Psoas muscle (tissue), 8 donors: ENCODE measurements around the gene KSR1. TPM values are rescaled to one million over a fixed set of nuclear protein-coding genes. Genes with fewer than 3 reads are reported as not detected.
A peak's percentile ranks its signal among the peaks of the same experiment; 100 is the strongest.
"Not testable (repeated sequence)": the region's sequence is repeated elsewhere in the genome, so short reads cannot be mapped to it uniquely, and the experiment has no call there.

Source experiments
- ATAC-seq, 4 donors: fragments of 200-7000 bp; cut with Tn5 transposase; one replicate each; pipeline ENCODE4 v1.9.1; 2020; ENCODE audit warnings: moderate library complexity in 3 of 4, mild to moderate bottlenecking in 2 of 4
- DNase-seq, 2 donors: peaks; one replicate each; pipeline ENCODE4 v3.0.0-alpha.2; 2020
- H3K27ac ChIP-seq: fragments of 200-600 bp; one replicate; pipeline ENCODE4 v1.8.0; 2022
- H3K27me3 ChIP-seq, 3 donors: fragments of 200-600 bp in 1 of 3; one replicate each; pipeline versions ENCODE4 v1.6.1 to v1.8.0; 2013 to 2022; ENCODE audit warnings: low read length in 2 of 3, mild to moderate bottlenecking in 2 of 3, moderate library complexity in 1 of 3; ENCODE audit not compliant: insufficient read depth in 3 of 3
- H3K36me3 ChIP-seq, 2 donors: fragments of 200-600 bp in 1 of 2; one replicate each; pipeline versions ENCODE4 v1.6.1 to v1.8.0; 2013 to 2022; ENCODE audit warnings: low read depth in 1 of 2, mild to moderate bottlenecking in 1 of 2, moderate library complexity in 1 of 2; ENCODE audit not compliant: insufficient read depth in 1 of 2
- H3K4me1 ChIP-seq: fragments of 200-600 bp; one replicate; pipeline ENCODE4 v1.8.0; 2022
- H3K4me3 ChIP-seq: fragments of 200-600 bp; one replicate; pipeline ENCODE4 v1.8.0; 2022; ENCODE audit warnings: mild to moderate bottlenecking
- H3K9me3 ChIP-seq: fragments of 200-600 bp; one replicate; pipeline ENCODE4 v1.8.0; 2022
- CTCF ChIP-seq: fragments of 200-600 bp; IDR thresholded peaks from one replicate; pipeline ENCODE4 v1.8.0; 2022; ENCODE audit warnings: antibody characterized with exemption
- WGBS, 3 donors: extraction: QIAGEN DNeasy Blood & Tissue Kit; methylation state at CpG; one replicate each; pipeline versions ENCODE4 v1.1.6 to v1.1.7; 2013; 5-methylcytosine and 5-hydroxymethylcytosine counted together
- intact Hi-C, 2 donors: fragments of 100-400 bp; cut with DNase I; formaldehyde crosslinking; loops; one replicate each; pipeline versions ENCODE4 v1.11.0 to v1.14.2; 2022
- polyA plus RNA-seq, 3 donors: library from polyadenylated mRNA; stranded (reverse); fragments of 200-250 nt; gene quantifications; one replicate each; pipeline ENCODE4 v1.2.3, GENCODE V29; 2013
- total RNA-seq, 4 donors: library from RNA; stranded (reverse); fragmentation: NEBNext Ultra II Directional in 2 of 4; extraction: Animal tissue kit (Norgen Biotek cat#: 25700) in 2 of 4; gene quantifications; one replicate each; pipeline versions ENCODE4 v1.2.1 to v1.2.4, GENCODE V29; 2021 to 2023
- donor health status: healthy with polysubstance abuse.
- donor health status: DM: no; HTN: no; CAD: no; lungs with moderate emphysema.
- donor health status: Bipolar disorder and iron deficiency.
- donor health status: healthy.
- donor health status: DM: yes; HTN: yes; CAD: no.
- donor health status: DM: no; HTN: no; CAD: no.
- donor health status: DM: no; HTN: no; CAD: no.
- donor health status: DM: yes; HTN: yes; CAD: no.

The KSR1 gene
- total and polyA plus RNA-seq, 7 donors: 7.8 to 93.0 (median 46.5) TPM

- peak; percentile 92 for TF ChIP-seq CTCF
- DNase-seq (peak; percentile 69 to 81), ATAC-seq (peak; percentile 42 to 67 (median 63))
- WGBS, 3 donors: 45 to 51% (median 46%) methylated on average over 34 of the region's 34 CpGs
- H3K4me1 ChIP-seq: no peaks in the 10 kb centered on the region
- H3K36me3 ChIP-seq: no peaks in the 10 kb centered on the region
- intact Hi-C loops: loop anchor here (2.0 to 10.0 kb wide), 5 partner anchors 102 to 420 kb away; no protein-coding TSS in a partner anchor
- H3K27me3 ChIP-seq: no peaks in the 10 kb centered on the region
- no peak overlapping the region for H3K27ac ChIP-seq
- H3K9me3 ChIP-seq: no peaks in the 10 kb centered on the region
- H3K4me3 ChIP-seq: no peak overlapping the region
These were observed 198.6 kb downstream of the KSR1 start for GRCh38 chr17:27654654-27655524.

- 84 to 86% (median 86%) methylated on average over 16 of the region's 16 CpGs for WGBS, 3 donors
- intact Hi-C loops: loop anchor here (2.0 to 10.0 kb wide), 4 partner anchors 101 to 421 kb away; no protein-coding TSS in a partner anchor
- H3K27me3 ChIP-seq, DNase-seq, ATAC-seq, H3K4me1 ChIP-seq, H3K27ac ChIP-seq, H3K36me3 ChIP-seq, H3K9me3 ChIP-seq, H3K4me3 ChIP-seq: not testable (repeated sequence)
These were observed 199.4 kb downstream of the KSR1 start for GRCh38 chr17:27655525-27656111.

DNA sequence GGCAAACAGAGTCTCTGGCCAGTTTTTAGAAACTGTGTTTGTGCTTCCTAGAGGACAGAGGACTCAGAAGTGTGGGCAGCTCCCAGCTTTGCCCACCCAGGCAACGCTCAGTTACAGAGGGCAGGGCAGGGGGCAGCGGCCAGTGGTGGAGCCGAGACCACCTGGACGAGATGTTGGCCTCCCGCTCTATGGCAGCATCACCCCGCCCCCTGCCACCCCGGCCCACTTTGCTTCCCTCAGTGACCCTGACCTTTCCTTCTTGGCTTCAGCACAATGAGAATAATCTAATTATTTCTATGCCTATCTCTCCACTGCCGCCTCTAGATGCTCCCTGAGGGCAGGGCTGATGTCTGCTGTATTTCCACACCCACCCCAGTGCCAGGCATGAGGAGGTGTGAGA lies 200.4 kb downstream of the KSR1 start:
- not testable (repeated sequence) for H3K9me3 ChIP-seq, ATAC-seq, H3K36me3 ChIP-seq, H3K4me1 ChIP-seq, H3K27ac ChIP-seq, H3K27me3 ChIP-seq, H3K4me3 ChIP-seq, DNase-seq
- intact Hi-C loops: loop anchor here (5.0 to 10.0 kb wide), 3 partner anchors 106 to 422 kb away; no protein-coding TSS in a partner anchor
- 85 to 86% (median 86%) methylated on average over 8 of the region's 8 CpGs for WGBS, 3 donors

GRCh38 chr17:27657620-27658019 lies 201.4 kb downstream of the KSR1 start:
- intact Hi-C loops: loop anchor here (5.0 to 10.0 kb wide), 3 partner anchors 105 to 423 kb away; no protein-coding TSS in a partner anchor
- no peak for TF ChIP-seq CTCF
- Histone ChIP-seq H3K36me3 (no peaks in the 10 kb centered on the region), H3K27ac (no peak overlapping the region), H3K9me3 (no peaks in the 10 kb centered on the region), H3K4me1 (no peaks in the 10 kb centered on the region), H3K27me3 (no peaks in the 10 kb centered on the region), H3K4me3 (no peak overlapping the region)
- 51 to 53% (median 53%) methylated on average over 5 of the region's 5 CpGs for WGBS, 3 donors
- DNase-seq: no peak
- ATAC-seq: no peak

GRCh38 chr17:27659683-27660082 lies 203.4 kb downstream of the KSR1 start:
- H3K27me3 ChIP-seq: no peaks in the 10 kb centered on the region
- no peak for ATAC-seq
- intact Hi-C loops: loop anchor here (5.0 to 10.0 kb wide), 3 partner anchors 103 to 425 kb away; no protein-coding TSS in a partner anchor

More at GRCh38 chr17:27659683-27660082, 203.4 kb downstream of the KSR1 start:
- DNase-seq: no peak
- 73 to 80% (median 77%) methylated on average over 6 of the region's 6 CpGs for WGBS, 3 donors
- no peak for TF ChIP-seq CTCF
- Histone ChIP-seq H3K4me3 (no peak overlapping the region), H3K36me3 (no peaks in the 10 kb centered on the region), H3K9me3 (no peaks in the 10 kb centered on the region), H3K4me1 (no peaks in the 10 kb centered on the region), H3K27ac (no peak overlapping the region)
